CD4-positive, alpha-beta T cell treated with Interleukin-15 for 4 hours (primary cell): ENCODE data around the gene EGF.
"Not testable (repeated sequence)": the region's sequence is repeated elsewhere in the genome, so short reads cannot be mapped to it uniquely, and the experiment has no call there.

Experiments used
- DNase-seq: peaks from one replicate; pipeline ENCODE4 v3.0.0-alpha.2; 2020; ENCODE audit warnings: low spot score

Gene EGF

DNA sequence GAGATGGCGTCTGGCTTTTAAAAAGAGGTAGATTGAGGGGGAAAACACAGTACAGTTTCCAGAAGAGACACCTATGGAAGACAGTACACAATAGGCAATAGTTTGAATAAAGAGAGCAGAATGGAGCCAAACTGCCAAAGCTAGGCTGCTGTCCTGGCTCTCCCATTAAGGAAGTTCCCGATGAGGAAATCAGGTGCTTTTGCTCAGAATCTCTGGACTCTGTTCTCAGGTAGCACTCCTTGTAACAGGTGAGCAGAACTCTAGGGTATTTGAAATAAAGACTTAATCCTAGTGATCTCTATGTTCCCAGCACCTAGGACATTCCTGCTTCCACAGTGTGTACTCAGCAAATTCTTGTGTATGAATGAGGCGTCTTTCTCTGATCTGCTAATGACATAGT lies 1.6 kb downstream of the EGF start:
- no peak for DNase-seq

DNA sequence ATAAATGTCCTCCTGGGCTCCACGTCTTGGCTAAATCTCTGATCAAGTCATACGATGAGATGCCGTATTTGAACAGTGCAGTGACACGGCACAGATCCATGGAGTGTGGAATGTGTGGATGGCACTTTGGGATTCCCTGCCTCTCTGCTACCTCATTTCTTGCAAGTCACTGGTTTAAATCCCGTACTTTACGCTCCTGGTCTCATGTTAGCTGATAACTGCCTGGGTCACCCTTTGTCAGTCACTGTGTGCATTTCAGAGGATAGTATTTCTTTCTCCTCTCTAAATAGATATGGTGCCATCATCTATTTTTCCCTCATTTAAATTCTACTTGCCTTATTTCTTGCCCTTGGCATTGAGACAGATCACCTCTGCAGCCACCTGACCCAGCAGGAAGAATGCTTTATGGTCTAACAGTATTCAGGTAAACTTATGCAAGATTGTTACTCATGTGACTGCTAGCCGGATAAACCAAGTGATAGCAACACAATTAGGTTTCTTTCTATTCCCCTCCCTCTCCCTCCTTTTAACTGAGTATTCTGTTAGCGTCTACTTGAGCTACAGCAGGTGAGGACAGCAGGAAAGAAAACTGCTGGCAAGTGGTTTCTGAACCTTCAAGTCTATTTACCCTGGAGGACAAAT lies 2.8 kb downstream of the EGF start:
- DNase-seq, result no peak

DNA sequence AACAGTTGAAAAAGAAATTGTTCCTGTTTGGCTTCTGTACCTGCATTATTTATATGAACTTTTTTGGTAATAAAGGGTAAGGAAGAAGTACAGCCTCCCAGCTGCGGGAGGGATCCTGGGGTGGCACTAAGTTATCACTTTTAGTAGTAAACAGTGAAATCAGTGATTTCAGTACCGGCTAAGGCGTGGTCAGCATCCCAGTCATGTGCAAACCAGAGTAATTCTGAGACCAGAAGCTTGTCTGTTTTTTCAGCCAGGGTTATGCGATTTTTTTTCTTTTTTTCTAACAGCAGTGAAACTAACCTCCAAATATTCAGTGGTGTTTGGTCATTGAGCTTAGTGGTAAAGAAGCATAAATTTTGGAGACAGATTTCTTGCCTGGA lies 3.3 kb downstream of the EGF start:
- DNase-seq, result no peak

DNA sequence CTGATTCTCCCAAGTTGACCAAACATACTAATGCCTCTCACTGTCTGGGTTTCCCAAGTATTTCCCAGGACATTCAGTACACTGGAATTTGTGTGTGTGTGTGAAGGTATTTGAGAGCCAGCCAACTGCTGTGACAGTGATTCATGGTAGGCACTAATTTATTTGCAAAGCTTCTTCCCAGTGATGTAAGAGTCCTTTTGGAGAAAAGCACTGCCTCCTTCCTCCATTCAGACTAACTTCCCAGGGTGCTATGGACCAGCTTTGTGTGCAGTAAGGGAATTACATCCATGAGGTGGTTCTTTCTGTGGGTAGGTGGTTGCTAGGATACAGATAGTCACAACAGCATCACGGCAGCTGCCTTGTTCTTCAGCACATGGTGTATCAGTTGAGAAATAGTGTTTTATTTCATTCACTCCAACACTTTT lies 8.7 kb downstream of the EGF start:
- no peak for DNase-seq

DNA sequence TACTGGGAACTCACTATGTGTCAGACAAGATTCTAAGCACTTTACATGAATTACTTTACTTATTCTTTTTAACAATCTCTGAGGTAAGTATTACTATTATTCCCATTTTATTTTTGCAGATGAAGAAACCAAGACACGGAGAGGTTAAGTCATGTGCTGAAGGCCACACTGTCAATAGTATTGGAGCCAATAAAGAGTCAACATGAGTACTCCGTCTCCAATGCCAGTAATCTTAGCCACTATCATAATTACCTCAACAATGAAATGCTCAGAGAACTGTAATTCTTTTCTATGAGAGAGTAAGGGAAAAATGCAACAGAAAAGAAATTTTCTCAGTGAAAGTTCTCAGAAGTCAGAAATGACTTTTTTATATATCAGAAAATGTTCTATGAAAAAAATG lies 12.7 kb downstream of the EGF start:
- DNase-seq, result no peak

DNA sequence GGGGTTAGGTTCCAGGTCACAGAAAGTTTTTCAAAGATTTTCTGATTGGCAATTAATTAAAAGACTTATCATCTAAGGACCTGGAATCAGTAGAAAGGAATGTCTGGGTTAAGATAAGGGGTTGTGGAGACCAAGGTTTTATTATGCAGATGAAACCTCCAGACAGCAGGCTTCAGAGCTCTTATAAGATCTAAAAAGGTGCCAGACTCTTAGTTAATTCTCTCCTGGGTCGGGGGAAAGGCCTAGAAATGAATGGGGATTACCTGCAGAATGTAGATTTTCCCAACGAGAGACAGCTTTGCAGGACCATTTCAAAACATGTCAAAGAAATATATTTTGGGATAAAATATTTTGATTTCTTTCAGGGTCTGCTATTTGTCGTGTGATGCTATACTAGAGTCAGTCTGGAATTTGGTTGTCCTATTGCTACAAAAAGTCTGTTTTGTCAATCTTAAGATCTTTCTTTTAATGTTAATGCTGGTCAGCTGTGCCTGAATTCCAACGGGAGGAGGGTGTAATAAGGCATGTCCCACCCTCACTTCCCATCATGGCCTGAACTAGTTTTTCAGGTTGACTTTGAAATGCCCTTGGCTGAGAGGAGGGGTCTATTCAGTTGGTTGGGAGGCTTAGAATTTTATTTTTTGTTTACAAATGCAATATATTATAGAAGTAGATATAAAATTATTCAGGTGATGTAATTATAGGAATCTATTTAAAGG lies 15.8 kb downstream of the EGF start:
- no peak for DNase-seq

DNA sequence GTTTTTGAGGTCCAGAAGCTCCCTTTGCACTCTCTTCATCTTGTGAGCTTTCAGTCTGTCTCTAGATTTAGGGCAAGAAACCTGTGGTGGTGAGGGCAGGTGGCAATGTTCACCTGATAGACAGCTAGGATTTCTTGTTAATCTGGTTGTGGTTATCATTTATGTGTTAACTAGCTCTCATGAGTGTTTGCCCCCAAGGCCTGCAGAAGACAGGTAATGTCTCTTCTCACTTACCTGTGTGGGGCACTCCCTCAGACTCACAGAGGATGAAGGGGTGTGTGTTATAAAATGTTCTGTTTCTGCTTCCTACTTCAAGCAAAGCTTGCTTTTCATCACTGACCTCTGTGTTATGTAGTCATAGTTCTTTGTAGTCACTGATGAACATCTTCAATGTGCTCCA lies 17.8 kb downstream of the EGF start:
- DNase-seq, result no peak

DNA sequence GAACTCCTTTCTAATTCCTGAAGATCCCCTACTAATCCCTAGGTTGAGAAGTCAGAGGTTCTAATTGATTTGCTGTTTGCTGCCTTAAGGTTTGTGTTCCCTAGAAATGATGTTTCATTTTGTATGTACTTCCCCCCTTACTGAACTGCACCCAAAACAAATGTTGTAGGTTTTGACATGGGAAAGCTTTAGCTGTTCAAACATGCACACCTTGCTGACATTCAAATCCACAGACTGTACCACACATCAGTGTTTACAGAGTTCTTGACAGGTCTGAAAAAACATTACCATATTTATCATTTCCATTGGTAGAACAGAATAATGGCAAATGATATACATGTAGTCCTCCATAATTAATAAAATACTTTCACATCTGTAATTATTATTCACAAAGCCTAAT lies 18.2 kb downstream of the EGF start:
- no peak for DNase-seq

DNA sequence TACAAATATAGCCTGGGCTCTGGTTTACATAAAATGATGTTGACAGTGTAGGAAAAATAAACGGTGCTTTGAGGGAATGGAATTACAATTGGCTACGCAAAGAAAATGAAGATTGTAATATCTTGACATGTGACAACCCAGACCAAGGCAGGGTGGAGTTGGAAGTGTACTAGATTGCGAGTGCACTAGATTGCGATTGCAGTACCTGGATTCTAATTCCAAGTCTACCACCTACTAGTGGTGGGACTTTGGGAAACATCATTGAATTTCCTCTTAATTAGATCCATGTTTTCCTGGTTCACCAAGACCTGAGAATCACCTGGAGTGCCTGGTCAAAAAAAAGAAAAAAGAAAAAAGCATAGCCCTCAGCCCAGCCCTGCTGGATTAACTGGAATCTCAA lies 18.6 kb downstream of the EGF start:
- DNase-seq, result no peak

DNA sequence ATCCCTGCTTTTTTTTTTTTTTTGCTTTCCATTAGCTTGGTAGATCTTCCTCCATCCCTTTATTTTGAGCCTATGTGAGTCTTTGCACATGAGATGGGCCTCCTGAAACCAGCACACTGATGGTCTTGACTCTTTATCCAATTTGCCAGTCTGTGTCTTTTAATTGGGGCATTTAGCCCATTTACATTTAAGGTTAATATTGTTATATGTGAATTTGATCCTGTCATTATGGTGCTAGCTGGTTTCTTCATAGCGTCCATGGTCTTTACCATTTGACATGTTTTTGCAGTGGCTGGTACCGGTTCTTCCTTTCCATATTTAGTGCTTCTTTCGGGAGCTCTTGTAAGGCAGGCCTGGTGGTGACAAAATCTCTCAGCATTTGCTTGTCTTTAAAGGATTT lies 24.7 kb downstream of the EGF start:
- DNase-seq, result not testable (repeated sequence)

DNA sequence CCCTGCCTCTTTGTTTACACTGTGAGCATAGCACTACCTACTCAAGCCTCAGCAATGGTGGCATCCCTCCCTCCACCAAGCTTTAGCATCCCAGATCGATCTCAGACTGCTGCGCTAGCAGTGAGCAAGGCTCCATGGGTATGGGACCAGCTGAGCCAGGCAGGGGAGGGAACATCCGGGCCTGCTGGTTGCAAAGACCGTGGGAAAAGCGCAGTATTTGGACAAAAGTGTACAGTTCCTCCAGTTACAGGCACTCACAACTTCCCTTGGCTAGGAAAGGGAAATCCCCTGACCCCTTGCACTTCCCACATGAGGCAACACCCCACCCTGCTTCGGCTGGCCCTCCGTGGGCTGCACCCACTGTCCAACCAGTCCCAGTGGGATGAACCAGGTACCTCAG lies 26.5 kb downstream of the EGF start:
- no peak for DNase-seq

DNA sequence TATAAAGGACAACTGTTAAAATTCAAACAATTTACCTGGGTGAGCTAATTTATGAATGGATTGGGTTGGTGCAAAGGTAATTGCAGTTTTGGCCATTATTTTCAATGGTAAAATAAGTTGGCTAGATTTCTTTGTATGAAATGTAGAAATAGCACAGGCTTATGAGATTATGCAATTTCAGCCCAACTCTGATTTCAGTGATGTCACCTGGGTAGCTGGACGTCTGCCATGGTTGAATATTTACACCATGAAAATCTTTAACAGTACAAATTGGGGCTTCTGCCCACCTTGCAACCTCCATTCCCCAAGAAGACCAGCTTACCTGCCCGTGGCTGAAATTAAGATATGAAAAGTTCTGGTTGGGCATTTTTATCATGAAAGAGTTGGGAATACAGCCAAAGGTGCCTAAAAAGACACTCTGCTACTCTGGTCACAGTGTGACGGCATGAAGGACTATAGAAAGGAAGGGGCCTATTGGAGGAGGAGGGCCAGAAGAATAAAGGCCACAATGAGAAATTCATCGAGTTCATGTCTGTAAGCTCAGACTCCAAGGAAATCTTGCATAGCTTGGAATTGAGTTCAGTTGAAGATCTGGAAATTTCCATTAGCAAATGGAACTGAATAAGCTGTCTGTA lies 29.7 kb downstream of the EGF start:
- no peak for DNase-seq

DNA sequence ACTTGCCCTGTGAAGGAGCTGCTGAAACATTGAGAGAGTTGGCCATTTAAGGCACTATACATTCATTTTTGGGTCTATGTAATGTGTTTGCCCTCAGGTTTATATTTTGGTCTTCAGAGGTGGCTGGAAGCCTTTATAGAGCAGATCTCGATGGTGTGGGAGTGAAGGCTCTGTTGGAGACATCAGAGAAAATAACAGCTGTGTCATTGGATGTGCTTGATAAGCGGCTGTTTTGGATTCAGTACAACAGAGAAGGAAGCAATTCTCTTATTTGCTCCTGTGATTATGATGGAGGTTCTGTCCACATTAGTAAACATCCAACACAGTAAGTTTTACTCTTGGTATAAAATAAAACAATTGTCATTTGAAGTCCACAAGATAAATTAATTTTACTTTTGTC lies 31.1 kb downstream of the EGF start:
- no peak for DNase-seq

DNA sequence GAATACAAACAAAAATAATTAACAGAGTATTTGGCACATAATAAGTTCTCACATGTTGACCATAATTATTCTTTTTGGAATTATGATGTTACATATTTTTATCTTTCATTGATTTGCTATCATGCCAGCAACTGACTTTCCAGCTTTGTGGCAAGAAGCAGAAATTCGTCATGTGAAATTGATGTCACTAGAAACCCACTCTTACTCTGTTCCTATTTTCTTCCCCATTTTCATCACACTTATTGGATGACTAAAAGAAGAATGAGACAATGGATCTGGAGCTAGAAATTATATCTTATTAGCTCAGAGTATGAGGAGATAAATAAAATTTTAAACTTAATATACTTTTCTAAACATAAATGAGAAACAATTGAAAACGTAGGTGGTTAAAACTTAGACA lies 31.9 kb downstream of the EGF start:
- no peak for DNase-seq

DNA sequence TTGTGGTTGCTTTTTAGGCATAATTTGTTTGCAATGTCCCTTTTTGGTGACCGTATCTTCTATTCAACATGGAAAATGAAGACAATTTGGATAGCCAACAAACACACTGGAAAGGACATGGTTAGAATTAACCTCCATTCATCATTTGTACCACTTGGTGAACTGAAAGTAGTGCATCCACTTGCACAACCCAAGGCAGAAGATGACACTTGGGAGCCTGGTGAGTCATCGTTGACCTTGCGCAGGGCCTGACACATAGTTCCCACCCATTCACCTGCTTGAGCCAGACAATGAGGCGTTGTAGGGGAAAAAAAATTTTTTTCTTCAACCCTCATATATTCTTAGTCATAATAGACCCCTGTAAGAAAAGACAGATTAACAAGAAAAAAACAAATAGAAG lies 32.4 kb downstream of the EGF start:
- DNase-seq, result no peak

DNA sequence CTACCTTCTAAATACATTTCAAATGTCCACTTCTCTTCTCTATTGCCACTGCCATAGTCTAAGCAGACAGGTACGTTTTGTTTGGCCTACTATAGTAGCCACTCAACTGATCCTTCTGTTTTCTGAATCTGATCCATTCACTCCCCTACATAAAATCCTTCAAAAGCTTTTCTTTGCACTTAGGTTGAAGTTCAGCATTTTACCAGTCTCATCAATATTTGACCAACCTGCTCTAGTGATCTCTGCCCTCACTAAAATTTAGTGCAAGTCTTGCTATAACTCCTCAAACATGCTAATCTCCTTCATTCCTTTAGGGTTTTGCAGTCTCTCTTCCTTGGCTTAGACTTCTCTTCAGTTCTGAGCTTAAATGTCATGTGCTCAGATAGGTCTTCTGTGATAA lies 33.4 kb downstream of the EGF start:
- no peak for DNase-seq

DNA sequence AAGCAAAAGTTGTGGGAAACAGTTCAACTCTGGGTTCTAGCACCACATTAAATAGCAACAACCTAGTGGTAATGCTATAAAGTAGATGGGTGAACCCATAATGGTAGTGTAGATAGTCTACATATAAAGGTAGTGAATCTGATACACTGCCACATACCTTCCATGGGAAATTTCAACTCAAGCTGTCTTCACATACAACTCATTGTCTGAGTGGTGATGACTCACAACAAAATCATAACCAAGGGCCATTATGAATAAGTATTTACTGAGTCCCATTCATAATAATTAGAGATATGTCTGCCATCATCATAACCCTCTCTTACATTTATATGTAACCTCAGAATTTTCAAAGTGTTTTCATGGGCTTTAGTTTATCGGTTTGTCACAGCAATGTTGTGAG lies 34.8 kb downstream of the EGF start:
- DNase-seq, result no peak

DNA sequence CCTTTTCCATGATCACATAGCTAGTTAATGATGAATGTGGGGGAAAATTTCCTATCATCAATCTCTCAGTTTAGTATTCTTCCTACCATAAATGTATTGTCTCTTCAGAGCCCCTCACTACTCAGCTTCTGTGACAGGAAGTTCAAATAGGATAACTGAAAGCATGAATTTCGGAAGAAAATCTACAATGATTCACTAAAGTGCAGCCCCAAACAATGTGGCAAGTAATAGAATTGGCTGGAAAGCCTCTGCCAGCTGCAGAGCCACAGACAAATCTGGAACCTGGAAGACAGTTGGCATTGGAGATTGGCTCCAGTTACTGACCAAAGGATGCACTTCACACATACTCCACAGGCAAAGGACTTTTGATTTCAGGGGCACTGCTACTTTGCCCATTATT lies 35.2 kb downstream of the EGF start:
- DNase-seq, result no peak

DNA sequence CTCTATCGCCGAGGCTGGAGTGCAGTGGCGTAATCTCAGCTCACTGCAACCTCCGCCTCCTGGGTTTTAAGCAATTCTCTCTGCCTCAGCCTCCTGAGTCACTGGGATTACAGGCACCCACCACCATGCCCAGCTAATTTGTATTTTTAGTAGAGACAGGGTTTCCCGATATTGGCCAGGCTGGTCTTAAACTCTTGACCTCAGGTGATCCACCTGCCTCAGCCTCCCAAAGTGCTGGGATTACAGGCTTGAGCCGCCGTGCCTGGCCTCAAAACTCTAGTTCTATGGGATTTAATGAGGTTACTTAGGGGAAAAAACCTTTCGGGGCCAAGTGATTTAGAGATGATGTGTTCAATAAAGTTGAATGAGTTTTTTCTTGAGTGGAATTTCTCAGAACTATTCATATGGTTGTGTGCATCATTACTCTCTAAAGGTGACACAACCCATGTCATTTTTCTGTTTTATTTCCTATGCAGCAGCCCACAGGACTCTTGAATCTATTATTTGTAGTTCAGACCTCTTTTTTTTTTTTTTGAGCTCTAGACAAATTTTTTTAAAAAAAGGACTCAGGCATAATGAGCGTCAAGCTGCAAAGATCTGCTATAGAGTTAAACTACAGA lies 36.5 kb downstream of the EGF start:
- not testable (repeated sequence) for DNase-seq

DNA sequence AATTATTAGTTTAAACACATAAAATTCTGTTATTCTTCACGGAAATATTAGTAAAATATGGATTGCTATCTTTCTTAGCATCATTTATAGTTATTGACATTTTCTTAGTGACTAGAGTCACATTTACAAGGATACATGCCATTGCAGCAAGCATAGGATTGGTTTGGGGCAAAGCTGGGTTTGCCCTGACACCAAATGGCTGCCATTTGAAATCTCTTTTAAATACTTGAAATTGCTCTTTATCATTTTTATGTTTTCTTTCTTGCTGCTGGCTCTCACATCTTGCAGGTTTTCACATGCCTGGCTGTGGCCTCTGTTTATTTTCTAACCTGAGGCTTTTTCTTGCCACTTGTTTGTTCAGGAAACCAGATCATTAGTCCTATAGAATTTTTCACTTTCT lies 39.9 kb downstream of the EGF start:
- no peak for DNase-seq

DNA sequence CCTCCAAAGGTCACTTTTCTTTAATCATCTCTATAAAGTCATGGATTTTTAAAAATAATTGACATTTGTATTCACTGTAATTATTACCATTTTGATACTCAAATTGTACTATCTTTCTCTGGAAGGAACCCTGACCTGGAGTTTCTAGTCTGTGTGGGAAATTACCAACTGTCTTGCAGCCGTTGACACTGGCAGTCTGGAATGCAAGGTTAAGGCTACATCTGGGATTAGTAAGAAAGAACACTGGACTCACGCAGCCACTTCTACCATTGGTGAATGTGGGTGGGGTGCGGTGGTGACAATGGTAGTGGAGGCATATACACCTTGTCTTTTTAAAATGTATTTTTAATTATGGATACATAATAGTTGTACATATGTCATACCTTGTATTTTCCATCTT lies 40.9 kb downstream of the EGF start:
- DNase-seq, result no peak

DNA sequence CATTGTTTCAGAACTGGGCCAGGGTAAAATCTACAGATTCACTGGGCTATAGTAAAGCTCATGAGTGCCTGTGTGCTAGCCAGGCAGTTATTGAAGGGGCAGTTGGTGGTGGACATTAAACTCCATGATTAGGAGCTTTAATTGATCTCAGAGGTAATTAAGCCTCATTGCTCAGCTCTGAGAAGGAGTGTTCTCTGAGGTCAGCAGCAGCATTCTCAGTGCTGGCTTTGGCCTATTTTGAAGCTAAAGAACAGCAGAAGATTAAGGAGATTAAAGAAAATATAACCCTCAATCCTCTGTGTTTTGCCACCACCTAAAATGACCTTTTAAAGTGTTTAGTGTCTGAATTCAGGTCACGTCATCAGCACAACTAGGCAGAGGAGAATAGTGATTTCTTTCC lies 42.5 kb downstream of the EGF start:
- DNase-seq, result no peak

DNA sequence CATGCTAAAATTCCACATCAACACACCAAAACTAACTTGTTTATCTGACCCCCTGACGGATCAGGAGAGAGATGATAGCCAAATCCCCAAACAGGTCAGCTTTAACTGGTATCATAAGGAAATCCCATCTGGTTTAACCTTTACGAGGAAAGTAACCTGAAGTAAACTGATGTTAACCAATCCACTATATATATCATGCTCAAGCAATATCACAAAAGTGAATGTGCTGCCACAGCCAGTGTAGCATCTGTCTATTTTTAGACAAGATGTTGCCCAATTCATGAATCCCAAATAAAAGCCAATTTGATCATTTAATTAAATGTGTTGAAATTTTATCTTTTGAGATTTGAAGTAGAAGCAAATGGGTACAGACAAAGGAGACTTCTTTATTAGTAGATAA lies 44.5 kb downstream of the EGF start:
- no peak for DNase-seq
